IMR-90 (cell line): ENCODE results near the gene TMEM120A. TPM values are rescaled to one million over a fixed set of nuclear protein-coding genes. Genes with fewer than 3 reads are reported as not detected.

Source experiments
- ATAC-seq: fragments of 200-7000 bp; cut with Tn5 transposase; 2 replicates; pipeline ENCODE4 v1.9.1; 2020; ENCODE audit warnings: low read depth, mild to moderate bottlenecking, moderate library complexity
- BruUV-seq: library from RNA; stranded (reverse); fragments of 400-500 nt; replicated peaks from 2 replicates; lab custom pipeline; 2021; lab: Mats Ljungman, UMichigan
- CTCF ChIA-PET: fragments of 300-600 bp; formaldehyde crosslinking; extraction: SDS; loops from one replicate; lab custom pipeline; 2021; ENCODE audit warnings: antibody characterized with exemption; lab: Yijun Ruan, JAX
- POLR2A ChIA-PET: fragments of 300-600 bp; sonication (Branson Sonifier 250); formaldehyde crosslinking; loops from one replicate; lab custom pipeline; 2022; ENCODE audit warnings: antibody characterized with exemption; ENCODE audit not compliant: unreplicated experiment; lab: Charles Lee
- DNase-seq: peaks from one replicate; pipeline ENCODE4 v3.0.0; 2013
- H2AFZ ChIP-seq: replicated peaks from 2 replicates; pipeline ENCODE3; 2013; ENCODE audit warnings: low read length, mild to moderate bottlenecking; ENCODE audit not compliant: poor library complexity
- H2AK5ac ChIP-seq: 2 replicates; pipeline ENCODE4 v1.6.1; 2013; ENCODE audit warnings: low read depth, low read length, inconsistent platforms
- H2AK9ac ChIP-seq: replicated peaks from 2 replicates; pipeline ENCODE3; 2013; ENCODE audit warnings: mild to moderate bottlenecking, low read depth, low read length, moderate library complexity; ENCODE audit not compliant: poor library complexity
- H2BK120ac ChIP-seq: 2 replicates; pipeline ENCODE4 v1.6.1; 2013; ENCODE audit warnings: low read depth, low read length, inconsistent platforms
- H2BK15ac ChIP-seq: 3 replicates; pipeline ENCODE4 v1.6.1; 2013; ENCODE audit warnings: low read depth, low read length, inconsistent platforms
- H2BK20ac ChIP-seq: 2 replicates; pipeline ENCODE4 v1.6.1; 2013; ENCODE audit warnings: low read depth, mild to moderate bottlenecking, inconsistent platforms, low read length, moderate library complexity
- H2BK5ac ChIP-seq: 2 replicates; pipeline ENCODE4 v1.6.1; 2013; ENCODE audit warnings: mild to moderate bottlenecking, low read depth, low read length, inconsistent platforms; ENCODE audit not compliant: poor library complexity, severe bottlenecking
- H3K14ac ChIP-seq: replicated peaks from 2 replicates; pipeline ENCODE4 v1.6.1; 2013; ENCODE audit warnings: low read depth, low read length, inconsistent platforms
- H3K18ac ChIP-seq: 2 replicates; pipeline ENCODE4 v1.6.1; 2013; ENCODE audit warnings: low read depth, low read length, control low read depth
- H3K23ac ChIP-seq: 2 replicates; pipeline ENCODE4 v1.6.1; 2013; ENCODE audit warnings: low read depth, low read length, inconsistent platforms
- H3K27ac ChIP-seq: 2 replicates; pipeline ENCODE4 v1.5.1; 2013; ENCODE audit warnings: mild to moderate bottlenecking, control low read depth, low read length; ENCODE audit not compliant: insufficient read depth
- H3K27me3 ChIP-seq: 2 replicates; pipeline ENCODE4 v1.6.1; 2013; ENCODE audit warnings: low read length; ENCODE audit not compliant: control insufficient read depth, insufficient read depth
- H3K36me3 ChIP-seq: 2 replicates; pipeline ENCODE4 v1.6.1; 2013; ENCODE audit warnings: low read length, mixed read lengths; ENCODE audit not compliant: control insufficient read depth, insufficient read depth
- H3K4ac ChIP-seq: 2 replicates; pipeline ENCODE4 v1.6.1; 2013; ENCODE audit warnings: low read depth, low read length, inconsistent platforms
- H3K4me1 ChIP-seq: 2 replicates; pipeline ENCODE4 v1.6.1; 2013; ENCODE audit warnings: low read length, mixed read lengths; ENCODE audit not compliant: control insufficient read depth, insufficient read depth
- H3K4me2 ChIP-seq: 2 replicates; pipeline ENCODE4 v1.6.1; 2013; ENCODE audit warnings: low read depth, mild to moderate bottlenecking, control low read depth, low read length, moderate library complexity
- H3K4me3 ChIP-seq: 2 replicates; pipeline ENCODE4 v1.5.1; 2013; ENCODE audit warnings: low read depth, mild to moderate bottlenecking, control low read depth, low read length, moderate library complexity; ENCODE audit not compliant: insufficient read depth
- H3K56ac ChIP-seq: 2 replicates; pipeline ENCODE4 v1.6.1; 2013; ENCODE audit warnings: low read length, inconsistent platforms; ENCODE audit not compliant: insufficient read depth; ENCODE audit errors: extremely low read depth
- H3K79me1 ChIP-seq, 2 experiments: 2 replicates each; pipeline ENCODE4 v1.6.1; 2013; ENCODE audit warnings: low read length in 2 of 2, inconsistent platforms in 1 of 2, low read depth in 1 of 2
- H3K9ac ChIP-seq: 2 replicates; pipeline ENCODE4 v1.6.1; 2013; ENCODE audit warnings: low read depth, low read length, control low read depth
- H3K9me1 ChIP-seq: 2 replicates; pipeline ENCODE4 v1.6.1; 2013; ENCODE audit warnings: low read length, inconsistent platforms; ENCODE audit not compliant: insufficient read depth
- H3K9me3 ChIP-seq: 2 replicates; pipeline ENCODE4 v1.6.1; 2013; ENCODE audit warnings: low read length; ENCODE audit not compliant: control insufficient read depth, insufficient read depth
- H4K20me1 ChIP-seq: 2 replicates; pipeline ENCODE4 v1.6.1; 2013; ENCODE audit warnings: low read length, inconsistent platforms; ENCODE audit not compliant: insufficient read depth
- H4K5ac ChIP-seq: 2 replicates; pipeline ENCODE4 v1.6.1; 2013; ENCODE audit warnings: mild to moderate bottlenecking, low read depth, low read length, control low read depth
- H4K8ac ChIP-seq, 2 experiments: 2 replicates each; pipeline ENCODE4 v1.6.1; 2013; ENCODE audit warnings: low read depth in 2 of 2, low read length in 2 of 2, control low read depth in 1 of 2, inconsistent platforms in 1 of 2
- H4K91ac ChIP-seq: 2 replicates; pipeline ENCODE4 v1.6.1; 2013; ENCODE audit warnings: low read depth, low read length, inconsistent platforms; ENCODE audit not compliant: insufficient read depth
- CEBPB ChIP-seq: IDR thresholded peaks from 2 replicates; pipeline ENCODE4 v1.6.1; 2012; ENCODE audit warnings: low read depth, low read length, improper control_type of control experiment
- CHD1 ChIP-seq: IDR thresholded peaks from 2 replicates; pipeline ENCODE4 v1.6.1; 2012; ENCODE audit warnings: low read depth, low read length, improper control_type of control experiment
- FOS ChIP-seq: fragments of 150-350 bp; IDR thresholded peaks from 2 replicates; pipeline ENCODE4 v1.6.1; 2016; ENCODE audit warnings: low read depth, low read length
- MAFK ChIP-seq: IDR thresholded peaks from 2 replicates; pipeline ENCODE4 v1.6.1; 2012; ENCODE audit warnings: low read depth, low read length, improper control_type of control experiment
- MAZ ChIP-seq: IDR thresholded peaks from 2 replicates; pipeline ENCODE4 v1.6.1; 2012; ENCODE audit warnings: low read depth, mild to moderate bottlenecking, low read length, improper control_type of control experiment, moderate library complexity, borderline replicate concordance
- MXI1 ChIP-seq: IDR thresholded peaks from 2 replicates; pipeline ENCODE4 v1.6.1; 2012; ENCODE audit warnings: low read depth, mild to moderate bottlenecking, low read length, moderate library complexity, borderline replicate concordance
- NFE2L2 ChIP-seq: fragments of 150-350 bp; IDR thresholded peaks from 2 replicates; pipeline ENCODE4 v1.6.1; 2016; ENCODE audit warnings: low read depth, mild to moderate bottlenecking, low read length
- RAD21 ChIP-seq: IDR thresholded peaks from 2 replicates; pipeline ENCODE4 v1.6.1; 2012; ENCODE audit warnings: low read length, improper control_type of control experiment
- RCOR1 ChIP-seq: IDR thresholded peaks from 2 replicates; pipeline ENCODE4 v1.6.1; 2012; ENCODE audit warnings: mild to moderate bottlenecking, low read length, improper control_type of control experiment; ENCODE audit not compliant: insufficient replicate concordance
- RFX5 ChIP-seq: IDR thresholded peaks from 2 replicates; pipeline ENCODE4 v1.8.0; 2012; ENCODE audit warnings: low read depth, mild to moderate bottlenecking, low read length, moderate library complexity
- SMC3 ChIP-seq: fragments of 150-350 bp; IDR thresholded peaks from 2 replicates; pipeline ENCODE4 v1.6.1; 2016; ENCODE audit warnings: low read depth, mild to moderate bottlenecking, antibody characterized with exemption, low read length, moderate library complexity
- USF2 ChIP-seq: fragments of 150-350 bp; IDR thresholded peaks from 2 replicates; pipeline ENCODE4 v1.6.1; 2017; ENCODE audit warnings: mild to moderate bottlenecking, antibody characterized with exemption, low read length, low read depth
- WGBS, 2 experiments: methylation state at CpG; one replicate each; pipeline versions ENCODE4 v1.1.5 to v1.1.7; 2013; ENCODE audit warnings: missing lambda C conversion rate in 2 of 2; ENCODE audit not compliant: insufficient read length in 1 of 2; ENCODE audit errors: extremely low coverage in 2 of 2; 5-methylcytosine and 5-hydroxymethylcytosine counted together
- dilution Hi-C: fragments of 300-500 bp; cut with HindIII; formaldehyde crosslinking; loops from one replicate; pipeline ENCODE4 v1.14.3; 2018; ENCODE audit warnings: low sequenced_read_pairs; ENCODE audit not compliant: unreplicated experiment
- in situ Hi-C: fragments of 300-500 bp; cut with MboI; formaldehyde crosslinking; loops from 3 replicates; pipeline ENCODE4 v1.14.3; 2019; ENCODE audit warnings: low sequenced_read_pairs, inconsistent platforms, mixed read lengths
- intact Hi-C: fragments of 100-400 bp; cut with micrococcal nuclease; formaldehyde crosslinking; loops from 2 replicates; pipeline ENCODE4 v1.10.0; 2022
- polyA plus RNA-seq, 3 experiments: library from polyadenylated mRNA; depleted of rRNA; stranded (reverse); fragments of >200 nt; gene quantifications; 2 replicates each; pipeline ENCODE4 v1.2.3, GENCODE V29; 2012; ENCODE audit warnings: low replicate concordance in 1 of 3
- total RNA-seq: library from RNA; depleted of rRNA; stranded (reverse); fragments of >200 nt; gene quantifications from 2 replicates; pipeline ENCODE4 v1.2.3, GENCODE V29; 2012
- TF ChIP-seq, protein P1 (sequence below): conservative IDR thresholded peaks from 2 replicates; pipeline ENCODE4 v1.5.1; 2012; ENCODE audit warnings: mild to moderate bottlenecking, low read depth, low read length, improper control_type of control experiment
- TF ChIP-seq, protein P2 (sequence below): fragments of 150-350 bp; IDR thresholded peaks from 2 replicates; pipeline ENCODE4 v1.6.1; 2016; ENCODE audit warnings: low read depth, mild to moderate bottlenecking, low read length, moderate library complexity, borderline replicate concordance

The TMEM120A gene
- total and polyA plus RNA-seq, 2 of the 4 experiments (the other 2 are of a cell fraction) = 32.1 to 39.3 TPM

GRCh38 chr7:75984130-75985008, 10.0 kb downstream of the TMEM120A start:
- no peak overlapping the region for H2BK5ac ChIP-seq
- H3K27me3 ChIP-seq = no peaks in the 10 kb centered on the region
- no peak overlapping the region for H3K4ac ChIP-seq
- no peak overlapping the region for H2AFZ ChIP-seq
- TF ChIP-seq USF2 (no peak), CEBPB (no peak), RCOR1 (no peak), RAD21 (no peak), NFE2L2 (no peak), MAZ (no peak), CHD1 (no peak), MXI1 (no peak), RFX5 (no peak), MAFK (no peak), SMC3 (no peak), FOS (no peak)
- TF ChIP-seq, protein P1, sequence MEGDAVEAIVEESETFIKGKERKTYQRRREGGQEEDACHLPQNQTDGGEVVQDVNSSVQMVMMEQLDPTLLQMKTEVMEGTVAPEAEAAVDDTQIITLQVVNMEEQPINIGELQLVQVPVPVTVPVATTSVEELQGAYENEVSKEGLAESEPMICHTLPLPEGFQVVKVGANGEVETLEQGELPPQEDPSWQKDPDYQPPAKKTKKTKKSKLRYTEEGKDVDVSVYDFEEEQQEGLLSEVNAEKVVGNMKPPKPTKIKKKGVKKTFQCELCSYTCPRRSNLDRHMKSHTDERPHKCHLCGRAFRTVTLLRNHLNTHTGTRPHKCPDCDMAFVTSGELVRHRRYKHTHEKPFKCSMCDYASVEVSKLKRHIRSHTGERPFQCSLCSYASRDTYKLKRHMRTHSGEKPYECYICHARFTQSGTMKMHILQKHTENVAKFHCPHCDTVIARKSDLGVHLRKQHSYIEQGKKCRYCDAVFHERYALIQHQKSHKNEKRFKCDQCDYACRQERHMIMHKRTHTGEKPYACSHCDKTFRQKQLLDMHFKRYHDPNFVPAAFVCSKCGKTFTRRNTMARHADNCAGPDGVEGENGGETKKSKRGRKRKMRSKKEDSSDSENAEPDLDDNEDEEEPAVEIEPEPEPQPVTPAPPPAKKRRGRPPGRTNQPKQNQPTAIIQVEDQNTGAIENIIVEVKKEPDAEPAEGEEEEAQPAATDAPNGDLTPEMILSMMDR = no peak
- TF ChIP-seq, protein P2, sequence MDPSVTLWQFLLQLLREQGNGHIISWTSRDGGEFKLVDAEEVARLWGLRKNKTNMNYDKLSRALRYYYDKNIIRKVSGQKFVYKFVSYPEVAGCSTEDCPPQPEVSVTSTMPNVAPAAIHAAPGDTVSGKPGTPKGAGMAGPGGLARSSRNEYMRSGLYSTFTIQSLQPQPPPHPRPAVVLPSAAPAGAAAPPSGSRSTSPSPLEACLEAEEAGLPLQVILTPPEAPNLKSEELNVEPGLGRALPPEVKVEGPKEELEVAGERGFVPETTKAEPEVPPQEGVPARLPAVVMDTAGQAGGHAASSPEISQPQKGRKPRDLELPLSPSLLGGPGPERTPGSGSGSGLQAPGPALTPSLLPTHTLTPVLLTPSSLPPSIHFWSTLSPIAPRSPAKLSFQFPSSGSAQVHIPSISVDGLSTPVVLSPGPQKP = no peak
- H2AK5ac ChIP-seq = no peak overlapping the region
- H3K4me3 ChIP-seq = no peak overlapping the region
- intact Hi-C loops = no loop called here
- no peak overlapping the region for H3K14ac ChIP-seq
- ChIA-PET CTCF (no interaction called here), POLR2A (no interaction called here)
- H3K4me2 ChIP-seq = no peak overlapping the region
- H2BK20ac ChIP-seq = no peak overlapping the region
- H3K4me1 ChIP-seq = no peaks in the 10 kb centered on the region
- H4K5ac ChIP-seq = no peak overlapping the region
- peaks cover 4% of the 10 kb centered on the region for H4K20me1 ChIP-seq
- H4K8ac ChIP-seq = no peak overlapping the region
- ATAC-seq = no peak
- H3K9me1 ChIP-seq = no peaks in the 10 kb centered on the region
- H3K9ac ChIP-seq = no peak overlapping the region
- WGBS, 2 experiments = 93% methylated on average over 16 of the region's 44 CpGs; no CpG with 5 or more reads in 1 of the 2 experiments
- no peaks in the 10 kb centered on the region for H3K79me1 ChIP-seq
- no peak overlapping the region for H3K56ac ChIP-seq
- H3K18ac ChIP-seq = no peak overlapping the region
- no peak for DNase-seq
- H2BK15ac ChIP-seq = no peak overlapping the region
- H3K27ac ChIP-seq = no peak overlapping the region
- H3K36me3 ChIP-seq = peaks cover 76% of the 10 kb centered on the region
- dilution Hi-C loops = no loop called here
- BruUV-seq = no TSS peak
- no peaks in the 10 kb centered on the region for H3K9me3 ChIP-seq
- in situ Hi-C loops = no loop called here
- H2BK120ac ChIP-seq = no peak overlapping the region
- no peak overlapping the region for H3K23ac ChIP-seq
- no peak overlapping the region for H4K91ac ChIP-seq
- H2AK9ac ChIP-seq = no peak overlapping the region
